Urinary bladder (tissue), 4 donors: ENCODE measurements around the gene TNRC18. TPM values are rescaled to one million over a fixed set of nuclear protein-coding genes. Genes with fewer than 3 reads are reported as not detected.
"Not testable (repeated sequence)": the region's sequence is repeated elsewhere in the genome, so short reads cannot be mapped to it uniquely, and the experiment has no call there.

Experiments
- DNase-seq: peaks from one replicate; pipeline ENCODE4 v3.0.0-alpha.2; 2015; ENCODE audit errors: extremely low spot score
- H3K27ac ChIP-seq: one replicate; pipeline ENCODE4 v1.5.1; 2013; ENCODE audit warnings: low read depth, mild to moderate bottlenecking, moderate library complexity
- H3K36me3 ChIP-seq: one replicate; pipeline ENCODE4 v1.6.1; 2013; ENCODE audit warnings: mild to moderate bottlenecking, moderate library complexity; ENCODE audit not compliant: insufficient read depth
- H3K4me1 ChIP-seq: one replicate; pipeline ENCODE4 v1.6.1; 2013; ENCODE audit warnings: mild to moderate bottlenecking, moderate library complexity; ENCODE audit not compliant: insufficient read depth
- H3K4me3 ChIP-seq: one replicate; pipeline ENCODE4 v1.5.1; 2013; ENCODE audit warnings: low read depth, low read length
- WGBS: extraction: QIAGEN DNeasy Blood & Tissue Kit; methylation state at CpG from one replicate; pipeline ENCODE4 v1.1.7; 2013; 5-methylcytosine and 5-hydroxymethylcytosine counted together
- polyA plus RNA-seq: library from polyadenylated mRNA; stranded (reverse); fragments of 200-250 nt; gene quantifications from one replicate; pipeline ENCODE4 v1.2.3, GENCODE V29; 2013
- total RNA-seq: library from RNA; depleted of rRNA; stranded (reverse); fragments of >200 nt; gene quantifications from one replicate; pipeline ENCODE4 v1.2.3, GENCODE V29; 2014
- donor health status: healthy with polysubstance abuse.
- donor health status: healthy.

The TNRC18 gene
- total and polyA plus RNA-seq, 2 donors = 63.0 to 76.8 TPM

- H3K36me3 ChIP-seq, H3K4me1 ChIP-seq, DNase-seq, H3K4me3 ChIP-seq, H3K27ac ChIP-seq: not testable (repeated sequence)
- 35% methylated on average over 11 of the region's 11 CpGs for WGBS
These were observed 148.6 kb downstream of the TNRC18 start for GRCh38 chr7:5274985-5275431.

GRCh38 chr7:5274441-5274840 is 149.2 kb downstream of the TNRC18 start:
- no peaks in the 10 kb centered on the region for H3K4me1 ChIP-seq
- H3K27ac ChIP-seq = no peak overlapping the region
- no peaks in the 10 kb centered on the region for H3K36me3 ChIP-seq
- 82% methylated on average over 7 of the region's 7 CpGs for WGBS
- no peak for DNase-seq
- H3K4me3 ChIP-seq = no peak overlapping the region

GRCh38 chr7:5273831-5274405 is 149.7 kb downstream of the TNRC18 start:
- H3K4me3 ChIP-seq, H3K4me1 ChIP-seq, DNase-seq, H3K36me3 ChIP-seq, H3K27ac ChIP-seq: not testable (repeated sequence)
- 53% methylated on average over 18 of the region's 18 CpGs for WGBS

- Histone ChIP-seq H3K27ac (no peak overlapping the region), H3K36me3 (no peaks in the 10 kb centered on the region), H3K4me1 (no peaks in the 10 kb centered on the region), H3K4me3 (no peak overlapping the region)
- WGBS = 18% methylated on average over 6 of the region's 6 CpGs
- no peak for DNase-seq
These were observed 152.8 kb downstream of the TNRC18 start for GRCh38 chr7:5270788-5271187.

GRCh38 chr7:5269992-5270657 is 153.5 kb downstream of the TNRC18 start:
- H3K4me3 ChIP-seq, DNase-seq, H3K36me3 ChIP-seq, H3K4me1 ChIP-seq, H3K27ac ChIP-seq: not testable (repeated sequence)
- 68% methylated on average over 12 of the region's 12 CpGs for WGBS

- H3K36me3 ChIP-seq, H3K27ac ChIP-seq, H3K4me1 ChIP-seq, DNase-seq, H3K4me3 ChIP-seq: not testable (repeated sequence)
- WGBS = 89% methylated on average over 8 of the region's 8 CpGs
These were observed 155.8 kb downstream of the TNRC18 start for GRCh38 chr7:5267829-5268228.

GRCh38 chr7:5266191-5267028 is 157.2 kb downstream of the TNRC18 start:
- 72% methylated on average over 20 of the region's 20 CpGs for WGBS
- no peak for DNase-seq

GRCh38 chr7:5265320-5266190 is 158.1 kb downstream of the TNRC18 start:
- 69% methylated on average over 19 of the region's 19 CpGs for WGBS
- DNase-seq = no peak
- H3K36me3 ChIP-seq = no peaks in the 10 kb centered on the region
- no peaks in the 10 kb centered on the region for H3K4me1 ChIP-seq
- no peak overlapping the region for H3K4me3 ChIP-seq
- no peak overlapping the region for H3K27ac ChIP-seq

More at GRCh38 chr7:5266191-5267028, 157.2 kb downstream of the TNRC18 start:
- no peak overlapping the region for H3K27ac ChIP-seq
- H3K4me1 ChIP-seq = no peaks in the 10 kb centered on the region
- no peak overlapping the region for H3K4me3 ChIP-seq
- no peaks in the 10 kb centered on the region for H3K36me3 ChIP-seq

- H3K4me1 ChIP-seq, H3K4me3 ChIP-seq, H3K36me3 ChIP-seq, DNase-seq, H3K27ac ChIP-seq: not testable (repeated sequence)
- WGBS = 83% methylated on average over 10 of the region's 10 CpGs
These were observed 160.6 kb downstream of the TNRC18 start for GRCh38 chr7:5263066-5263465.

- 90% methylated on average over 15 of the region's 15 CpGs for WGBS
These were observed 163.0 kb downstream of the TNRC18 start for GRCh38 chr7:5260530-5261068.

More at GRCh38 chr7:5260530-5261068, 163.0 kb downstream of the TNRC18 start:
- not testable (repeated sequence) for H3K4me3 ChIP-seq, DNase-seq, H3K4me1 ChIP-seq, H3K36me3 ChIP-seq, H3K27ac ChIP-seq
